Amniotic epithelial cell (primary cell): ENCODE data around the gene NHP2.
"Not testable (repeated sequence)": the region's sequence is repeated elsewhere in the genome, so short reads cannot be mapped to it uniquely, and the experiment has no call there.

Source experiments
- DNase-seq: peaks from one replicate; pipeline ENCODE4 v3.0.0-alpha.2; 2010; ENCODE audit warnings: low read depth

NHP2 gene

DNA sequence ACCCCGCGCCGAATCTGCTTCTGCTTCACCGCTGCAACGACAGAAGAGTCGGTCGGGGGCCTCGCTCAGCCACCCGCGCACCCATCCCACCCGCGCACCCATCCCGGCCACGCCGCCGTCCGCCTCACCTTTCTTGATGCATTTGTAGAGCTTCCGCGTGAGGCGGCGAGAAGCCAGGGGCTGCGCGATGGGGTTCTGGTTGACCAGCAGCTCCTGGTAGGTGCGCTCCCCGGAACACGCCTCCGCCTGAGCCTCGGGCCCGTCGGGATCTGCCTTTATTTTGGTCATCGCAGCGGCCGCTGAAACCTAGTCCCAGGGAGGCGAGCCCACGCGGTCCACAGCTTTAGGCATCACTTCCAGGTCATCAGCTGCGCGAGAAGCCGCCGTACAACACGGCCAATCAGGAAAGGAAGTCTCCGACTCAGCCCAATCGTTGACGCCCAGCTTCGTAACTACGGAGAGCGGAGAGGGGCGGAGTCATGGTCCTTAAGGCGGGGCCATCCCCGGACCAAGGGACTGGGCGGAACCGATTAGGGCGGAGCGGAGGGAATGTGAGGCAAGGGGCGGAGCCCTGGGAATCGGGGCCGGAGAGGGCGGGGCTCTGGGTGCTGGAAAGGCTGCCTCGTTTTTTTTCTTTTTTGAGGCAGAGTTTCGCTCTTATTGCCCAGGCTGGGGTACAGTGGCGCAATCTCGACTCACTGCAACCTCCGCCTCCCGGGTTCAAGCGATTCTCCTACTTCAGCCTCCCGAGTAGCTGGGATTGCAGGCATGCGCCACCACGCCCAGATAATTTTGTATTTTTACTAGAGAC, at the start of gene NHP2:
NHP2 (minus strand) TSS at position 356 of the 811 bp plus-strand sequence; CDS start at position 288, 68 bp downstream.
- DNase-seq: peak; percentile 98

- no peak for DNase-seq
Observed at GRCh38 chr5:178202541-178202940, 48.9 kb upstream of the NHP2 start.

DNA sequence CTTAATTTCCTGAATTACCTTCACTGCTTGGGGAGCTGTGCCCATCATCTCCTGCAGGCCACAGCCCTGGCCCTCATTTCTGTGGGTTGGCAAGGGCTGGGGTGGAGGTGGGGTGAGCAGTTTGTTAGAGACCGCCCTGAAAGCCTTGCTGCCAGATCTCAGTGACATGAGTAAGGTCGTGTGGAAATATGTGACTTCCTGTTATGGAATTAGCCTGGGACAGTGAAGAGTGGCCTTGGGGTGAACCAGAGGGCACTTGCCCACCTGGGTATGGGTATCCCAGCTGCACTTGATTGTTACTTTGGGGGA, 48.2 kb upstream of the NHP2 start:
- DNase-seq: no peak

DNA sequence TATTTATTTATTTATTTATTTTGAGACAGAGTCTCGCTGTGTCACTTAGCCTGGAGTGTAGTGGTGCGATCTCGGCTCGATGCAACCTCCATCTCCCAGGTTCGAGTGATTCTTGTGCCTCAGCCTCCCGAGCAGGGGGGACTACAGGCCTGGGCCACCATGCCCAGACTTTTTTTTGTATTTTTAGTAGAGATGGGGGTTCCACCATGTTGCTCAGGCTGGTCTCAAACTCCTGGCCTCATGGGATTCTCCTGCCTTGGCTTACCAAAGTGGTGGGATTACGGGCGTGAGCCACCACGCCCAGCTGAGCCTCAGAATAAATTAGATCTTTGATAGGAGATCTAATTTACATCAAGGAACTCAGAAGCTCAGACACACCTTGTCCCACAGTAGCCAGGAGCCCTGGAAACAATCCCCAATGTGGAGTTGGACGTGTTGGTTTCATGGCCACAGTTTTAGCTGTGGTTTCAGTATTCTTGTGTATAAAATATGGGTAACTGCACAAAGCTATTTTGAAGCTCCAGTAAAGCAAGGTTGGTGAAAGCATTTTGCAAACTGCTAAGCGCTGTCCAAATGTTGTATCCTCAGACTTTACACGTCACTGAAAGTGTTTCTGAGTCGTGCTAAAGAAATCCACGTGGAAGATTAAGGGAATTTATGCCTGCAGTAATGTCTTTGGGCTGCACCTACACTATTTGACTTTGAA, 47.7 kb upstream of the NHP2 start:
- no peak for DNase-seq

DNA sequence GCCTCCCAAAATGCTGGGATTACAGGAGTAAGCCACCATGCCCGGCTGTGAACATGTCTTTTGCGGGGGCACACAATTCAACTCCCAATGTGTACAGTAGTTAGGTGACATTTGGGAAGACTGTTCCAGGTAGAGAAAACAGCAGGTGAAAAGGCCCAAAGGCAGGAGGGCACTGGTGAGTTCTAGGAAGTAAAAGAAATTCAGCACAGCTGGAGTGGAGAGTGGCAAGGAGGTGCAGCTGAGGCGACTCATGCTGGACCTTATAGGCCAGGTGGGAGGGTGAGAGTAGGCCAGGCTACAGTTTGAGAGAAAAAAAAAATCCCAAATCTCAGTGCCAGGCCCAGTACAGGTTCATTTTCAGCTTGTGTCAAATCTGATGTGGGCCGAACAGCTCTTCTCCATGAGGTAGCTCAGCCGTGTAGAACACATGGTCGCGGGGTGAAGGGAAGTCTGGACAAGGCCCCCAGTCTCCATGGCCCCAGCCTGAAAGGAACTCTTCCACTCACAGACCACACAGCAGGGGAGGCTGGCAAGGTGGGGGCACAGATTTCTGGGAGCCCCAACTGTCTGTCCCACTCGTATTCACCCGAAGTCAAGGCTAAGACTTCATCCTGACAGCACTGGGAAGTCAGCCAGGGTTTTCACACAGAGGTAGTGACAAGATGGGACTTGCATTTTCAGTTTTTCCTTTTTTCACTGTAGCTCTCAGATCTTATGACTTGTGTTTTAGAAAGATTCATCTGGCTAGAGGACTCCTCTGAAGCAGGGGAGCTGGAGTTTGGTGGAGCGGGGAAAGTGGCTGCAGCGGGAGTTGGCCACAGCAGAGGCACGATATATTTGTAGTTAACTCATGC, 46.1 kb upstream of the NHP2 start:
- no peak for DNase-seq

- DNase-seq: no peak
Observed at GRCh38 chr5:178198706-178199105, 45.0 kb upstream of the NHP2 start.

- not testable (repeated sequence) for DNase-seq
Observed at GRCh38 chr5:178198151-178198550, 44.5 kb upstream of the NHP2 start.

DNA sequence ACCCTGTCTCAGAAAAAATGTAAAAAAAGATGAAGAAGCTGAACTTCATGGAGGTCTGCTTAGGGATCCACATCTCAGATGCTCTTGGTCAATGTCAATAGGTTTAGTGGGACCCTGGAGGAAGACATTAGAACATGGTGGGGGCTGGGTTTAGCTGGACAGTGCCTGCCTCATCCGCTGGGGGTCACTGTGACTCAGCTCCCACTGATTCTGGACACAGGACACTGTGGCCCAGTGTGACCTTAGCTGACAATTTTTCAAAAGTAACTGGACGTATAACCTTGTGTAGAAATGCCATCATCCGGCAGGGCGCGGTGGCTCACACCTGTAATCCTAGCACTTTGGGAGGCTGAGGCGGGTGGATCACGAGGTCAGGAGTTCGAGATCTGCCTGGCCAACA, 43.3 kb upstream of the NHP2 start:
- DNase-seq: no peak

- no peak for DNase-seq
Observed at GRCh38 chr5:178196281-178196812, 42.7 kb upstream of the NHP2 start.

GRCh38 chr5:178194026-178194425, 40.3 kb upstream of the NHP2 start:
- DNase-seq: no peak

GRCh38 chr5:178193251-178193809, 39.6 kb upstream of the NHP2 start:
- no peak for DNase-seq

GRCh38 chr5:178192787-178193186, 39.1 kb upstream of the NHP2 start:
- no peak for DNase-seq

GRCh38 chr5:178192244-178192643, 38.6 kb upstream of the NHP2 start:
- DNase-seq: no peak

DNA sequence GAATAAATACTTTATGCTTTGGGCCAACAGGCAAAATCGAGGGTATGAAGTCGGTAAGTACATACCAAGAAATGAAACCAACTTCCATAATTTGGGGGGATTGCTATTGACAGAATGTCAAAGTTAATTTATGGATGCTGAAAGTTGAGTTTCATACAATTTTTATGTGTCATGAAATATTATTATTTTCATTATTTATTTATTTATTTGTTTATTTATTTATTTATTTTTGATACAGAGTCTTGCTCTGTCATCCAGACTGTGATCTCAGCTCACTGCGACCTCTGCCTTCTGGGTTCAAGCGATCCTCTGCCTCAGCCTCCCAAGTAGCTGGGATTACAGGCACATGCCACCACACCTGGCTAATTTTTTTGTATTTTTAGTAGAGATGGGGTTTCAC, 38.0 kb upstream of the NHP2 start:
- no peak for DNase-seq

GRCh38 chr5:178189433-178189832, 35.7 kb upstream of the NHP2 start:
- DNase-seq: no peak

DNA sequence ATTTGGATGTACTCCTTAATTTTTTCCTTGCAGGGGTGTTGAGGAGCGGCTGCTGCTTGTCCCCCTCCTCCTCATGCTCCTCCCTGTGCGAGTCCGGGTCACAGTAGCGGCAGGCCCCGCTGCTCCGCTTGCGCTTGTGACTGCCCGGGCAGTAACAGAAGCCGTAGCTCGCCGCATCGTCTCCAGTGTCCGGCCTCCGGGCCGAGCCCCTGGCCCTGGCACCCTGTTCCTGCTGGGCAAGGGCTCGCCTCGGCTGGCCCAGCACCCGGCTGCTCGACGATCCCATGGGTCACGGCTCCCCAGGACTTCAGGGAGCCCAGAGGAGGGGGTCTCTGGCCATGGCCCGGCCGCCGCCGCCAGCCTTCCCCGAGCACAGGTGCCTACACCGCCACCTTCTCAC, 33.3 kb upstream of the NHP2 start, which contains the start of gene GMCL2:
GMCL2 (minus strand) TSS at position 358 of the 400 bp plus-strand sequence; CDS start at position 286, 72 bp downstream.
- DNase-seq: no peak

DNA sequence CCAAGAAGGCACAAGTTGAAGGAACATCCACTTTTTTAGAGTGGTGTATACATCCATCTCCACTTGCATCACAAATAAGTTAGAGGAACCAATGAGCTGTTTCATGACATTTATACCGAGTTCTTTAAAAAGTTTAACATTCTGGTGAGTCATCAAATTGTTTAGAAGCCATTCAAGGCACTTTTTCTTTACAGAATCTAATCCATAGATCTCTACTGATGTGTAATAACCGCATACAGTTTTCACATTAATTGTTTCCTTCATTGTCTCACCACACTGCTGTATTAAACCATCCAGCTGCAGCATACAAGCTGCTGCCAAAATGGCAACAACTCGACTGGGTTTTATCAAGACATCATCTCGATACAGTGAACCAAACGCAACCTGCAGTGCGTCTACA, 32.7 kb upstream of the NHP2 start:
- DNase-seq: no peak

- no peak for DNase-seq
Observed at GRCh38 chr5:178182158-178182876, 28.6 kb upstream of the NHP2 start.

DNA sequence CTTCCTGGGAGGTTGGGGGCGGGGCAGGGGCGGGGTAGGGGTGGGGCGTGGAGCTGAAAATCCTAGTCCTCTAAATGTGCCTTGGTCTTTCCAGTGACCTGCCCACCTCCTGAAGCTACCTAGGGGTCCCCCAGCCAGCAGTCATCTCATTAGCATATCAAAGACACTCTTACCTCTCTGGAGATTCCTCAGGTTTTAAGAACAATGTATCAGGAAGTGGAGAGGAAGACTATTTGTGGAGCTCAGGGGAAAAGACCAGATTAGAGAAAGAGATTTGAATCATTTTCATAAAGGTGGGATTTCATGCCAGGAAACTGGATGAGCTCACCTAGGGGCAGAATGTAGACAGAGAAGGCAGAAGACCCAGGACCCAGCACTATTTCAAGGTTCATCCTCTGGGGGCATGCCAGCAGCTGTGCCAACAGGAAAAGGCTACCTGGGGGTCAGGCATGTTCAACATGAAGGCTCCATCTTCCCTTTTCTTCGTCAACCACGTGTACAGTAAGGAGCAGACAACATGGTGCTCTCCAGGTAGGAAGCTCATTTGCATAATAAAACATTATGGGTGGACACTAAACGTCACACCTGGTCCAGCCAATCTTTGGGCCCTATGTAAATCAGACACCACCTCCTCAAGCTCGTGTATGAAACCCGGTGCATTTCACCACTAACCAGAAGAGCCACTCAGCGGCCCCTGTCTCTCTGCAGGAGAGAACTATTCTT, 26.6 kb upstream of the NHP2 start:
- no peak for DNase-seq

DNA sequence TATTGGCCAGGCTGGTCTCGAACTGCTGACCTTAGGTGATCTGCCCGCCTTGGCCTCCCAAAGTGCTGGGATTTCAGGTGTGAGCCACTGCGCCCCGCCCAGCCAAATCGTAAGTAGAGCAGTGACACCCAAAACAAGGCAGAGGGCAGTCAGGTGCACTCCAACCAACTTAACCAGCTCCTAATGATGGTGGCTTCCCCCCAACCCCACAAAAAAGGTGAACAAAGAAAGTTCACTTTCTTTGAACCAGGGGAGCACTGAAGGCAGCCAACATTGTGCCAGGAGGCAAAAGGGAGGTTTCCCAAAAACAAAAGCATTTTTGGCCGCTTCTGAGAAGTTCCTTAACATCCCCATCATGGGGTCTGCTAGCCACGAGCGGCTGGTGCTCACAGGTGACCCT, 23.9 kb upstream of the NHP2 start:
- DNase-seq: no peak

GRCh38 chr5:178176791-178177190, 23.1 kb upstream of the NHP2 start:
- DNase-seq: no peak
